Measurements from ENCODE around the gene PPIL1. TPM values are rescaled to one million over a fixed set of nuclear protein-coding genes. Genes with fewer than 3 reads are reported as not detected.

PPIL1 gene
- total and polyA plus RNA-seq, 2 of the 4 experiments (the other 2 are of a cell fraction) = 28.4 to 58.4 TPM

GRCh38 chr6:36907781-36908180, 33.2 kb upstream of the PPIL1 start:
- POLR2A ChIA-PET (ENCODE audit: unreplicated experiment) = no interaction called here

More at GRCh38 chr6:36907781-36908180, 33.2 kb upstream of the PPIL1 start:
- H3K27me3 ChIP-seq (ENCODE audit: control insufficient read depth, insufficient read depth, low read length) = no peaks in the 10 kb centered on the region
- no peak overlapping the region for H4K8ac ChIP-seq (ENCODE audit: low read depth in 2 of 2, low read length in 2 of 2)
- TF ChIP-seq RCOR1 (IDR thresholded peaks at IDR 0.05; ENCODE audit: insufficient replicate concordance, low read length) (no peak), USF2 (IDR thresholded peaks at IDR 0.05; ENCODE audit: low read depth, low read length) (no peak), CEBPB (IDR thresholded peaks at IDR 0.05; ENCODE audit: low read depth, low read length) (no peak), CTCF (conservative IDR thresholded peaks at IDR 0.05; ENCODE audit: low read depth, low read length) (no peak), RFX5 (IDR thresholded peaks at IDR 0.05; ENCODE audit: low read depth, low read length) (no peak), MXI1 (IDR thresholded peaks at IDR 0.05; ENCODE audit: borderline replicate concordance, low read depth, low read length) (no peak), CHD1 (IDR thresholded peaks at IDR 0.05; ENCODE audit: low read depth, low read length) (no peak), SMC3 (IDR thresholded peaks at IDR 0.05; ENCODE audit: low read depth, low read length) (no peak), POLR2A (IDR thresholded peaks at IDR 0.05; ENCODE audit: low read depth, low read length) (no peak), MAZ (IDR thresholded peaks at IDR 0.05; ENCODE audit: borderline replicate concordance, low read depth, low read length) (no peak), BHLHE40 (IDR thresholded peaks at IDR 0.05; ENCODE audit: low read depth, low read length) (no peak), FOS (IDR thresholded peaks at IDR 0.05; ENCODE audit: low read depth, low read length) (no peak), RAD21 (IDR thresholded peaks at IDR 0.05; ENCODE audit: low read length) (no peak), NFE2L2 (IDR thresholded peaks at IDR 0.05; ENCODE audit: low read depth, low read length) (no peak), MAFK (IDR thresholded peaks at IDR 0.05; ENCODE audit: low read depth, low read length) (no peak), ELK1 (IDR thresholded peaks at IDR 0.05; ENCODE audit: borderline replicate concordance, low read depth, low read length) (no peak)
- 0 out of 3 replicates have a peak overlapping the region, but pooled peaks have one; percentile 8 for H2BK15ac ChIP-seq (ENCODE audit: low read depth, low read length)
- DNase-seq (peak; percentile 36), ATAC-seq (ENCODE audit: low read depth) (no peak)
- no peak overlapping the region for H2BK20ac ChIP-seq (ENCODE audit: low read depth, low read length)
- H4K5ac ChIP-seq (ENCODE audit: low read depth, low read length) = no peak overlapping the region
- H3K14ac ChIP-seq (replicated peaks; ENCODE audit: low read depth, low read length) = no peak overlapping the region
- no peak overlapping the region for H3K4me2 ChIP-seq (ENCODE audit: low read depth, low read length)
- no TSS peak for BruUV-seq (replicated peaks)
- peaks cover 7% of the 10 kb centered on the region; the same call in 1 of the 2 replicates for H3K36me3 ChIP-seq (ENCODE audit: control insufficient read depth, insufficient read depth, low read length)
- CTCF ChIA-PET = no interaction called here
- H3K4me1 ChIP-seq (ENCODE audit: control insufficient read depth, insufficient read depth, low read length) = peaks cover 15% of the 10 kb centered on the region
- H3K27ac ChIP-seq (ENCODE audit: insufficient read depth, low read length) = no peak overlapping the region
- H3K18ac ChIP-seq (ENCODE audit: low read depth, low read length) = no peak overlapping the region
- no peak overlapping the region for H4K91ac ChIP-seq (ENCODE audit: insufficient read depth, low read depth, low read length)
- H2AK9ac ChIP-seq (replicated peaks; ENCODE audit: low read depth, low read length, poor library complexity) = no peak overlapping the region
- intact Hi-C loops (cut with micrococcal nuclease) (no loop called here), in situ Hi-C loops (cut with MboI; ENCODE audit: low sequenced_read_pairs) (no loop called here), dilution Hi-C loops (cut with HindIII; ENCODE audit: low sequenced_read_pairs, unreplicated experiment) (no loop called here)
- peaks cover 13 to 23% of the 10 kb centered on the region in 2 experiments for H3K79me1 ChIP-seq (ENCODE audit: low read depth in 1 of 2, low read length in 2 of 2)
- H3K4me3 ChIP-seq (ENCODE audit: insufficient read depth, low read depth, low read length) = no peak overlapping the region
- no peak overlapping the region for H3K4ac ChIP-seq (ENCODE audit: low read depth, low read length)
- H2BK5ac ChIP-seq (ENCODE audit: low read depth, low read length, poor library complexity, severe bottlenecking) = no peak overlapping the region
- H3K56ac ChIP-seq (ENCODE audit: extremely low read depth, insufficient read depth, low read length) = no peak overlapping the region
- H4K20me1 ChIP-seq (ENCODE audit: insufficient read depth, low read length) = peaks cover 12% of the 10 kb centered on the region; the same call in 1 of the 2 replicates
- 47% methylated on average over 2 of the region's 5 CpGs; no CpG with 5 or more reads in 1 of the 2 experiments for WGBS, 2 experiments (ENCODE audit: extremely low coverage in 2 of 2, insufficient read length in 1 of 2)
- H3K9ac ChIP-seq (ENCODE audit: low read depth, low read length) = no peak overlapping the region
- H3K9me1 ChIP-seq (ENCODE audit: insufficient read depth, low read length) = peaks cover 7% of the 10 kb centered on the region
- no peak overlapping the region for H2AFZ ChIP-seq (replicated peaks; ENCODE audit: low read length, poor library complexity)
- H3K23ac ChIP-seq (ENCODE audit: low read depth, low read length) = no peak overlapping the region
- no peaks in the 10 kb centered on the region for H3K9me3 ChIP-seq (ENCODE audit: control insufficient read depth, insufficient read depth, low read length)
- H2AK5ac ChIP-seq (ENCODE audit: low read depth, low read length) = no peak overlapping the region
- 0 out of 2 replicates have a peak overlapping the region, but pooled peaks have one; percentile 0 for H2BK120ac ChIP-seq (ENCODE audit: low read depth, low read length)

Measured in IMR-90 (cell line).